GM23338 (cell line): ENCODE measurements around the gene CSNK1E. TPM values are rescaled to one million over a fixed set of nuclear protein-coding genes. Genes with fewer than 3 reads are reported as not detected.

ENCODE experiments used
- ATAC-seq: fragments of 200-7000 bp; cut with Tn5 transposase; 3 replicates; pipeline ENCODE4 v1.9.1; 2020
- DNase-seq: peaks from one replicate; pipeline ENCODE4 v3.0.0-alpha.2; 2015; ENCODE audit warnings: low spot score
- H2AFZ ChIP-seq: fragments of 200-600 bp; sonication (generic); 2 replicates; pipeline ENCODE4 v1.8.0; 2016; ENCODE audit warnings: antibody characterized with exemption, mild to moderate bottlenecking, moderate library complexity
- H3F3A ChIP-seq: fragments of 200-600 bp; sonication (generic); replicated peaks from 2 replicates; pipeline ENCODE4 v1.8.0; 2017; ENCODE audit warnings: antibody characterized with exemption, mixed run types, low read depth
- H3K27ac ChIP-seq: fragments of 200-600 bp; sonication (generic); 2 replicates; pipeline ENCODE4 v1.6.1; 2016; ENCODE audit warnings: low read depth
- H3K27me3 ChIP-seq: fragments of 200-600 bp; sonication (generic); 2 replicates; pipeline ENCODE4 v1.8.0; 2016; ENCODE audit warnings: mild to moderate bottlenecking, mixed run types, moderate library complexity; ENCODE audit not compliant: insufficient read depth
- H3K36me3 ChIP-seq: fragments of 200-600 bp; sonication (generic); 2 replicates; pipeline ENCODE4 v1.8.0; 2016; ENCODE audit warnings: mild to moderate bottlenecking; ENCODE audit not compliant: insufficient read depth
- H3K4me1 ChIP-seq: fragments of 200-600 bp; sonication (generic); 2 replicates; pipeline ENCODE4 v1.8.0; 2016; ENCODE audit warnings: mild to moderate bottlenecking, moderate library complexity; ENCODE audit not compliant: insufficient read depth
- H3K4me2 ChIP-seq: fragments of 200-600 bp; sonication (generic); 2 replicates; pipeline ENCODE4 v1.7.1; 2017; ENCODE audit warnings: mixed run types
- H3K4me3 ChIP-seq: fragments of 200-600 bp; sonication (generic); 2 replicates; pipeline ENCODE4 v1.6.1; 2016; ENCODE audit warnings: mixed run types
- H3K79me2 ChIP-seq: fragments of 200-600 bp; sonication (generic); replicated peaks from 2 replicates; pipeline ENCODE4 v1.8.0; 2017; ENCODE audit warnings: mild to moderate bottlenecking; ENCODE audit not compliant: insufficient read depth
- H3K9me2 ChIP-seq: fragments of 200-600 bp; sonication (generic); 2 replicates; pipeline ENCODE4 v1.8.0; 2017; ENCODE audit not compliant: insufficient read depth
- H4K20me1 ChIP-seq: fragments of 200-600 bp; sonication (generic); replicated peaks from 2 replicates; pipeline ENCODE4 v1.8.0; 2017; ENCODE audit warnings: mild to moderate bottlenecking; ENCODE audit not compliant: insufficient read depth
- H3K27ac Mint-ChIP-seq: 2 replicates; pipeline ENCODE4 v1.8.0; 2020; ENCODE audit warnings: inconsistent platforms, mild to moderate bottlenecking, moderate library complexity, mixed read lengths
- H3K27me3 Mint-ChIP-seq: 3 replicates; pipeline ENCODE4 v1.8.0; 2022; ENCODE audit warnings: low read depth, mild to moderate bottlenecking, moderate library complexity, mixed read lengths, inconsistent platforms; ENCODE audit not compliant: insufficient read depth, poor library complexity
- H3K36me3 Mint-ChIP-seq: 3 replicates; pipeline ENCODE4 v1.8.0; 2021; ENCODE audit warnings: low read depth, mild to moderate bottlenecking, inconsistent platforms, moderate library complexity, mixed read lengths
- H3K4me1 Mint-ChIP-seq: 3 replicates; pipeline ENCODE4 v1.8.0; 2020; ENCODE audit warnings: mild to moderate bottlenecking, inconsistent platforms, mixed read lengths
- H3K4me3 Mint-ChIP-seq: 3 replicates; pipeline ENCODE4 v1.8.0; 2021; ENCODE audit warnings: moderate library complexity, mild to moderate bottlenecking, inconsistent platforms, mixed read lengths
- H3K9me3 Mint-ChIP-seq: 3 replicates; pipeline ENCODE4 v1.8.0; 2020; ENCODE audit warnings: moderate library complexity, mild to moderate bottlenecking, inconsistent platforms, mixed read lengths
- EZH2phosphoT487 ChIP-seq: fragments of 200-600 bp; sonication (generic); IDR thresholded peaks from one replicate; pipeline ENCODE4 v1.8.1; 2018; ENCODE audit warnings: antibody characterized with exemption; ENCODE audit not compliant: unreplicated experiment
- JUNB ChIP-seq: IDR thresholded peaks from one replicate; pipeline ENCODE4 v1.6.1; 2016; ENCODE audit warnings: antibody characterized with exemption; ENCODE audit not compliant: unreplicated experiment
- POLR2AphosphoS5 ChIP-seq: IDR thresholded peaks from 2 replicates; pipeline ENCODE4 v1.6.1; 2016; ENCODE audit warnings: antibody characterized with exemption, low read depth
- REST ChIP-seq: IDR thresholded peaks from one replicate; pipeline ENCODE4 v1.6.1; 2018; ENCODE audit warnings: antibody characterized with exemption; ENCODE audit not compliant: unreplicated experiment
- ZNF331 ChIP-seq: fragments of 250-450 bp; sonication (Bioruptor Pico); IDR thresholded peaks from 2 replicates; pipeline ENCODE4 v1.5.0; 2020; ENCODE audit warnings: low read depth, mild to moderate bottlenecking, moderate library complexity
- polyA plus RNA-seq: library from polyadenylated mRNA; unstranded; fragments of >200 nt; fragmentation: Nextera tagmentation; extraction: Ambion mirVana; gene quantifications from 2 replicates; pipeline ENCODE4 v1.2.1, GENCODE V29; 2016
- total RNA-seq: library from RNA; depleted of rRNA; stranded (reverse); fragments of >200 nt; shearing (Covaris generic); gene quantifications from 2 replicates; pipeline ENCODE4 v1.2.3, GENCODE V29; 2014

CSNK1E gene
- total and polyA plus RNA-seq, 2 experiments from 2014 or later = 180 to 259 TPM

- TF ChIP-seq REST (no peak), ZNF331 (no peak)
These were observed 41.1 kb downstream of the CSNK1E start (continued) for GRCh38 chr22:38276166-38276565.

- Histone ChIP-seq H3K4me1 (peaks cover 18% of the 10 kb centered on the region), H4K20me1 (peaks cover 30% of the 10 kb centered on the region), H3K4me2 (peak overlapping the region; percentile 95), H3K79me2 (peaks cover 43% of the 10 kb centered on the region), H3K27me3 (peaks cover 9% of the 10 kb centered on the region; the same call in 1 of the 2 replicates), H3K9me2 (no peaks in the 10 kb centered on the region), H3F3A (peaks cover 15% of the 10 kb centered on the region), H2AFZ (peak overlapping the region; percentile 100), H3K36me3 (no peaks in the 10 kb centered on the region), H3K4me3 (peak overlapping the region; percentile 75), H3K27ac (no peak overlapping the region)
- Mint-ChIP-seq H3K9me3 (no peaks in the 10 kb centered on the region), H3K4me3 (peak overlapping the region; percentile 86), H3K36me3 (0 out of 3 replicates have a peak, but pooled peaks cover 2% of the 10 kb centered on the region), H3K27ac (no peak overlapping the region), H3K27me3 (peaks cover 27% of the 10 kb centered on the region), H3K4me1 (peaks cover 38% of the 10 kb centered on the region)
- DNase-seq (no peak), ATAC-seq (no peak)
- TF ChIP-seq EZH2phosphoT487 = no peak
- TF ChIP-seq POLR2AphosphoS5 = no peak
These were observed 44.0 kb downstream of the CSNK1E start for GRCh38 chr22:38273135-38273826.

DNA sequence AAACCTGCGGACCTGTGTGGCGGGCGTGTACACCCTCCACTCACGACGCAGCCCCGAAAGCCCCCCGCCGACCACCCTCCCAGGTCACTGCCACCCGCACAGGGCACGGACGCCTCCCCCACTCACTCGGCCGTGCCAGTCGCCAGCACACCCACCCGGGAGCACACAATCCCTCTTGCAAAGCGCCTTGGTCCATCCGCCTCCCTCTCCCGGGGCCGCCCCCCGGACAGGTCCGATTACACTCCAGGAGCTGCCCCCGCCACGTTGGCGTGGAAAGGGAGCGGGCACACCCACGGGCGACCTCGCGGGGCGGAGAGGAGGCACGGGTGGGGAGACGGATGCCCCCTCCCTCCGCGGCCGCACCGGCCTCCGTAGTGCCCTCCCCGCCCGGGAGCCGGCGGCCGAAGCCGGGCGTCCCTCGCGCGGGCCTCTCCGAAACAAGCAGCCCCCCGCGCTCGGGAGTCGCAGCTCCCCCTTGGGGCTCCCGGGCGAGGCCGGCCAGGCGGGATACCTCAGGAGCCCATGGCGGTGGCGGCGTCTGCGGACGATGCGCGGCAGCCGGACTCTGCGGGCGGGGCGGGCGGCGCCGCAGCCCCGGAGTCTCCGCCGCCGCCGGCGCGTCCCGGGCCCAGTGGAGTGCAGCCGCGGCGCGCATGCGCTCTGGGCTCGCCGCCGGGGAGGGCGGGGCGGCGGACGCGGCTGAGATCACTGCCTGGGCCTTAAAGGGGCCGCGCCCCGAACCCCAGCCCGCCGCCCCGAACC lies 44.7 kb downstream of the CSNK1E start, which contains the start of gene TMEM184B:
Gene TMEM184B (minus strand): TSS at position 638 of the 762 bp plus-strand sequence. CDS start 25,049 bp downstream, outside the sequence.
- H3K27ac Mint-ChIP-seq = peak within 1 kb of the TSS; percentile 67; the same call in 1 of the 2 replicates
- peak; percentile 82 for DNase-seq
- peaks cover 27% of the 10 kb centered on the region for H3K27me3 Mint-ChIP-seq
- Histone ChIP-seq H3K27me3 (peaks cover 9% of the 10 kb centered on the region; the same call in 1 of the 2 replicates), H3K4me2 (peak within 1 kb of the TSS; percentile 95), H3K27ac (no peak within 1 kb of the TSS), H3F3A (peaks cover 15% of the 10 kb centered on the region), H4K20me1 (peaks cover 38% of the 10 kb centered on the region), H3K9me2 (no peaks in the 10 kb centered on the region), H3K4me3 (peak within 1 kb of the TSS; percentile 75), H3K4me1 (peaks cover 18% of the 10 kb centered on the region), H3K79me2 (peaks cover 50% of the 10 kb centered on the region), H3K36me3 (no peaks in the 10 kb centered on the region), H2AFZ (peak within 1 kb of the TSS; percentile 100)
- H3K4me1 Mint-ChIP-seq = peaks cover 40% of the 10 kb centered on the region
- H3K36me3 Mint-ChIP-seq = 0 out of 3 replicates have a peak, but pooled peaks cover 2% of the 10 kb centered on the region
- H3K9me3 Mint-ChIP-seq = no peaks in the 10 kb centered on the region
- no peak for TF ChIP-seq JUNB
- peak; percentile 40; the same call in 1 of the 2 replicates for TF ChIP-seq POLR2AphosphoS5
- peak within 1 kb of the TSS; percentile 92 for H3K4me3 Mint-ChIP-seq
- ATAC-seq = peak; percentile 75
